RWPE2 (cell line): ENCODE measurements around the gene CCDC70.
"Not testable (repeated sequence)": the region's sequence is repeated elsewhere in the genome, so short reads cannot be mapped to it uniquely, and the experiment has no call there.

Experiments
- ATAC-seq: fragments of 200-7000 bp; cut with Tn5 transposase; 3 replicates; pipeline ENCODE4 v1.9.1; 2021; ENCODE audit warnings: low read depth
- DNase-seq: peaks from one replicate; pipeline ENCODE4 v3.0.0-alpha.2; 2020; ENCODE audit warnings: low spot score
- H3K27ac ChIP-seq: fragments of 450-650 bp; 2 replicates; pipeline ENCODE4 v1.5.1; 2017; ENCODE audit warnings: mild to moderate bottlenecking; ENCODE audit not compliant: poor library complexity, severe bottlenecking
- H3K27me3 ChIP-seq: fragments of 250-450 bp; sonication (Bioruptor Pico); 2 replicates; pipeline ENCODE4 v1.5.1; 2021; ENCODE audit warnings: mild to moderate bottlenecking, moderate library complexity; ENCODE audit not compliant: insufficient read depth, poor library complexity, severe bottlenecking
- H3K36me3 ChIP-seq: fragments of 250-450 bp; sonication (Bioruptor Pico); 2 replicates; pipeline ENCODE4 v1.5.1; 2020; ENCODE audit warnings: low read depth, mild to moderate bottlenecking, moderate library complexity
- H3K4me1 ChIP-seq: fragments of 250-450 bp; sonication (Bioruptor Pico); 2 replicates; pipeline ENCODE4 v1.5.1; 2021; ENCODE audit warnings: mild to moderate bottlenecking, moderate library complexity; ENCODE audit not compliant: insufficient read depth, poor library complexity, severe bottlenecking
- H3K4me3 ChIP-seq: fragments of 250-450 bp; sonication (Bioruptor Pico); 2 replicates; pipeline ENCODE4 v1.5.1; 2021; ENCODE audit warnings: mild to moderate bottlenecking, moderate library complexity; ENCODE audit not compliant: severe bottlenecking
- H3K9me3 ChIP-seq: fragments of 250-450 bp; sonication (Bioruptor Pico); 2 replicates; pipeline ENCODE4 v1.5.1; 2021; ENCODE audit warnings: mild to moderate bottlenecking, moderate library complexity; ENCODE audit not compliant: severe bottlenecking
- CTCF ChIP-seq: fragments of 450-650 bp; IDR thresholded peaks from one replicate; pipeline ENCODE4 v1.5.1; 2017; ENCODE audit warnings: mild to moderate bottlenecking, moderate library complexity; ENCODE audit not compliant: poor library complexity, severe bottlenecking

The CCDC70 gene

GRCh38 chr13:51820016-51820597 is 41.7 kb upstream of the CCDC70 start:
- Histone ChIP-seq H3K36me3 (no peaks in the 10 kb centered on the region), H3K4me1 (peaks cover 8% of the 10 kb centered on the region), H3K27ac (no peak overlapping the region), H3K4me3 (no peak overlapping the region), H3K27me3 (no peaks in the 10 kb centered on the region), H3K9me3 (no peaks in the 10 kb centered on the region)
- DNase-seq (no peak), ATAC-seq (no peak)
- no peak for TF ChIP-seq CTCF

GRCh38 chr13:51821606-51822005 is 40.2 kb upstream of the CCDC70 start:
- Histone ChIP-seq H3K27ac (no peak overlapping the region), H3K9me3 (no peaks in the 10 kb centered on the region), H3K4me3 (no peak overlapping the region), H3K4me1 (peaks cover 5% of the 10 kb centered on the region), H3K36me3 (no peaks in the 10 kb centered on the region), H3K27me3 (no peaks in the 10 kb centered on the region)
- DNase-seq (no peak), ATAC-seq (no peak)
- TF ChIP-seq CTCF, result no peak

GRCh38 chr13:51822106-51822815 is 39.5 kb upstream of the CCDC70 start:
- ATAC-seq, result no peak
- H3K27me3 ChIP-seq, result no peaks in the 10 kb centered on the region
- no peaks in the 10 kb centered on the region for H3K36me3 ChIP-seq
- no peak overlapping the region for H3K27ac ChIP-seq
- no peak for DNase-seq
- H3K4me1 ChIP-seq, result peaks cover 3% of the 10 kb centered on the region
- H3K4me3 ChIP-seq, result no peak overlapping the region
- no peaks in the 10 kb centered on the region for H3K9me3 ChIP-seq
- no peak for TF ChIP-seq CTCF

- H3K27ac ChIP-seq, result no peak overlapping the region
- H3K27me3 ChIP-seq, result no peaks in the 10 kb centered on the region
- no peak for DNase-seq
- no peak overlapping the region for H3K4me3 ChIP-seq
- no peaks in the 10 kb centered on the region for H3K36me3 ChIP-seq
- ATAC-seq, result no peak
- peaks cover 3% of the 10 kb centered on the region for H3K4me1 ChIP-seq
- no peaks in the 10 kb centered on the region for H3K9me3 ChIP-seq
- no peak for TF ChIP-seq CTCF
Measured at GRCh38 chr13:51823359-51823758, 38.4 kb upstream of the CCDC70 start.

- H3K27ac ChIP-seq, result no peak overlapping the region
- DNase-seq, result no peak
- TF ChIP-seq CTCF, result no peak
- H3K27me3 ChIP-seq, result no peaks in the 10 kb centered on the region
- no peak for ATAC-seq
- H3K4me3 ChIP-seq, result no peak overlapping the region
- H3K9me3 ChIP-seq, result no peaks in the 10 kb centered on the region
- peaks cover 3% of the 10 kb centered on the region for H3K4me1 ChIP-seq
- no peaks in the 10 kb centered on the region for H3K36me3 ChIP-seq
Measured at GRCh38 chr13:51823863-51824262, 37.9 kb upstream of the CCDC70 start.

GRCh38 chr13:51824712-51825111 is 37.1 kb upstream of the CCDC70 start:
- not testable (repeated sequence) for H3K9me3 ChIP-seq, H3K27ac ChIP-seq, H3K4me1 ChIP-seq, H3K4me3 ChIP-seq, H3K27me3 ChIP-seq, ATAC-seq, H3K36me3 ChIP-seq, DNase-seq
